Subcutaneous adipose tissue (tissue), 4 donors: ENCODE data around the gene CCDC157. TPM values are rescaled to one million over a fixed set of nuclear protein-coding genes. Genes with fewer than 3 reads are reported as not detected.

ENCODE experiments used
- total RNA-seq, 4 donors: library from RNA; depleted of rRNA; stranded (reverse); fragments of >200 nt; gene quantifications; one replicate each; pipeline ENCODE4 v1.1.0, GENCODE V29; 2016
- TF ChIP-seq, protein P1 (sequence below): fragments of 450-650 bp; IDR thresholded peaks from one replicate; pipeline ENCODE4 v1.5.1; 2016; ENCODE audit warnings: low read depth, mild to moderate bottlenecking, control low read depth, antibody characterized with exemption, moderate library complexity

Gene CCDC157
- total RNA-seq, 4 donors from 2014 or later, result 1.0 to 4.7 (median 2.5) TPM

DNA sequence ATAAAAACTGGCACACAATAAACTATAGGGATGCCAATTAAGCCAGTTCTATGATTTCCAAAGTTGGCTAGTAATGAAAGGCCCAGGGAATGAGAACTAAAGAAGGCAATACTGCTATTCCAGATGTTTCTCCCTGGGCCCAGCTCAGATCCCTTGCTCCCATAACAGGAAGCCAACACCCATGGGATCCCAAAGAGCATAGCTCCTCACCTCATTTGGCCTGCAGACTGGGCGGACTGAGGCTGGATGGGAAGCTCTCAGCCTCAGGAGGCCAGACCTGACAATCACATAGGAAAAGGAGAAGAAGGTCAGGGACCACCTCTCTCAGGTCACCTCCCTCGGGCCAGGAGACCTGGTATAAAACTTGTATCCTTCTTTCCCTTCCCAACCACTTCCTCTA is 35.3 kb upstream of the CCDC157 start:
- TF ChIP-seq, protein P1, sequence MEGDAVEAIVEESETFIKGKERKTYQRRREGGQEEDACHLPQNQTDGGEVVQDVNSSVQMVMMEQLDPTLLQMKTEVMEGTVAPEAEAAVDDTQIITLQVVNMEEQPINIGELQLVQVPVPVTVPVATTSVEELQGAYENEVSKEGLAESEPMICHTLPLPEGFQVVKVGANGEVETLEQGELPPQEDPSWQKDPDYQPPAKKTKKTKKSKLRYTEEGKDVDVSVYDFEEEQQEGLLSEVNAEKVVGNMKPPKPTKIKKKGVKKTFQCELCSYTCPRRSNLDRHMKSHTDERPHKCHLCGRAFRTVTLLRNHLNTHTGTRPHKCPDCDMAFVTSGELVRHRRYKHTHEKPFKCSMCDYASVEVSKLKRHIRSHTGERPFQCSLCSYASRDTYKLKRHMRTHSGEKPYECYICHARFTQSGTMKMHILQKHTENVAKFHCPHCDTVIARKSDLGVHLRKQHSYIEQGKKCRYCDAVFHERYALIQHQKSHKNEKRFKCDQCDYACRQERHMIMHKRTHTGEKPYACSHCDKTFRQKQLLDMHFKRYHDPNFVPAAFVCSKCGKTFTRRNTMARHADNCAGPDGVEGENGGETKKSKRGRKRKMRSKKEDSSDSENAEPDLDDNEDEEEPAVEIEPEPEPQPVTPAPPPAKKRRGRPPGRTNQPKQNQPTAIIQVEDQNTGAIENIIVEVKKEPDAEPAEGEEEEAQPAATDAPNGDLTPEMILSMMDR, result no peak

DNA sequence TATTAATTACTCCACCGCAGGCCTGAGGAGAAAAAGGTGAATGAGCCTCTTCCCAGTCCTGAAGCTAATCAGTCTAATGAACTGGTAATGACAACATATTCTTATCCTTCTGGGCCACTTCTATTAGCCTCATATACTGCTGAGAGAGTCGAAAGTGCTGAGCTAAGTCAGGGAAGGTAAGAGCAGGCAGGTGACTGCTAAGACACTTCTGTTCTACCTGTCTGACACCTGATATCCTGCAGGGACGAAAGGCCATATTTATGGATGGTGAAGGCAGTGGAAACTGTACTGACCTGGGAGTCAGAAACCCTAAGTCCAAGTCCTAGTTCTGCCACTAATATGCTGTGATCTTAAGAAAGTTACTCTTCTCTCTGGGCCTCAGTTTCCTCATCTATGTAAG is 33.6 kb upstream of the CCDC157 start:
- TF ChIP-seq, protein P1, result no peak

DNA sequence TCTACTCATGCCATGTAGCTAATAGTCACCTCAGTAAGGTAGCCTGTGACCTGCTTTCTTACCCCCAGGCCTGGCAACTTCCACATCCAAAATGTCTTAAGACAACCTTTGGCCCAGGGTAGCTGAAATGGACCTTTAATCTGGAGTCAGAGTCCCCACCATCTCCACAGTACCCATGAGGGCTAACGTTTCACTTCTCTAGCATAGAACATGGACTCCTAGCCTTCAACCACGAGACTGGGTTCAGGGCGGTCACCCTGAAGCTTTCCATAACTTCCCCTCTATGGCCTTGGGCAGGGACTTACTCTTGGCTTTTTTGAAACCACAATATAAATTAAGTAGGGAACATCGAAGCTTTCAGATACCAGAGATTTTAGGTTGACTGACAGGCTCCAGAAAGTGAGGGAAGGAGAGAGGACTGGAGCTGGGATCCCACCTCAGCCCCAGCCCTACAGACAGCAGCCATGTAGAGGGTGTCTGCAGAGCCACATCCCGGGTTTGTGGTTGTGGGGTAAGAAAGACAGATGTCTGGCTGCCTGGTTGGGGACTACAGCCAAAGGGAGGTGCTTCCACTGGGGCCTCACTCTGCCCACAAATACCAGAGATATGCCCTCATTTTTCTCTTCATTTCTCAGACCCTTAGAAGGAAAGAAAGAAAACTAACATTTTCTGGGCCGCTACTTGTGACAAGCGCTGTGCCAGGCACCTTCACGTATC is 32.6 kb upstream of the CCDC157 start:
- TF ChIP-seq, protein P1, result no peak

DNA sequence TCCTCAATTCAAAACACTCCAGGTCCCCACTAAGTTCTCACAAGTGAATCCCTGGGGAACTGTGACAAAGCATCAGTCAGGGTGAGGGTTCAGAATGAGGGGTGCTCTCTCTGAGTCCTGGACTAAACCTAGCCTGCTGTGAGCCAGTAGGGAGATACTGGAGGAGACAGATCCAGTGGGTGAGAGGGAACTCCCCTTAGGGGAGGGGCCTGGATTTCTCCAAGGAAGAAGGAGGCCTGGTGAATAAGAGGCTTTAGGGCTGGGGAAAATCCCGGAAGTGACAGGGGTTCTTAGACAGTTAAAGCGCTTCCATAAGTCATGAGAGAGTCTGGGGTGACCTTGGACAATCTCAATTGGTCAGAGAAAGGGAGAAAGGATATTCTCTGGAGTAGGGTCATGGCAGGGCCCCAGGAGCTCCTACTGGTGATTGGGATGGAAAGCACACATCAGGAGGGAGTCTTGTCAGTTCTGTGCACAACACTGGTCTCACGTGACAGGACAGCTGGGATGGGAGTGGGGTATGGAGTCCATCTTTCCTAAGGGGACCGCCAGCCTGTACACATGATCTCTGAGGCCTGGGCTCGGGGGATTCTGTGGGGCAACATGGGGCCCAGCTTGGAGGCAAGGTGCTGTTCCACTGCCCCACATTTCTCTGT is 31.6 kb upstream of the CCDC157 start:
- TF ChIP-seq, protein P1, result no peak

DNA sequence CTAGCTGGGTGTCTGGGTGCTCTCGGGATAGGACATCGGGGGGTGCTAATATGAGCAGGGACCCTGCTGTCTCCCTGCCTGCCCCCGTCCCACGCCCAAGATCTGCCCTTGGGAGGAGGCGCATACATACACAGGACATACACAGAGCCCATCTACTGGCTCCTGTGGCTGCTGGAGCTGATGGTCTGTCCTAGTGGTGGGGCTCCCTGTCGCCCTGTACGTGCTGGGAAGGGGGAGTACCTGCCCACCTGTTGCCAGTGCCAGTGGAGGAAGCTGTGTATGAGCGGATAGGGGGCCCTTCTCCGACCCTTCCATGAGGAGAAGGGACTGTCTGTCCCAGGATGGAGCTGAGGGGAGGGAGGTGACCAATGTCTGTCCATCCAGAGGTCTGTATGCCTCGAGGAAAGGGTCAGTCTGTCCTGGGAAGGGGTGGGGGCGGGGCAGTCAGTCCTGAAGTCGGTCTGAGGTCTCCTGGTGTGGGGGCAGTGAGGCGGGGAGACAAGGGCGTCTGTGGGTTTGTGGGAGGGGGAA is 31.0 kb upstream of the CCDC157 start:
- TF ChIP-seq, protein P1, result no peak

DNA sequence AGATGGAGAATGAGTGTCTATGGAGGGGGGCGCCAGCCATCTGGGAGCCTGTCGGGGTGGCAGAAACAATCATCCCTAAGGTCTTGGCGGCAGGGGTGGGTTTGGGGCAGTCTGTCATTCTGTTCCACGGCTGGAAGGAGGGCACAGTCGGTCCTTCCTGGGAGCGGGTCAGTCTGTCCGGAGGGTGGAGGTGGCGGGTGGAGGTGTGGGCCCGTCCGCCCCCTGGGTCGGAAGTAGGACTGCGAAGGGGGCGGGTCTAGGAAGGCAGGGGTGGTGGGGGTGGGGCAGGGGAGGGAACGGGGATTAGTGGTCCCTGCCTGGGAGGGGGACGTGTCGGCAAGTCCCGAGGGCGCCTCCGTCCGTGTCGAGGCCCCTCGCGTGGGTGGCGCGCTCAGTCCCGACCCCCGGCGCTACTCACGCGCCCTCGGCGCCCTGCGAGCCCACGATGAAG is 30.5 kb upstream of the CCDC157 start:
- TF ChIP-seq, protein P1, result no peak

DNA sequence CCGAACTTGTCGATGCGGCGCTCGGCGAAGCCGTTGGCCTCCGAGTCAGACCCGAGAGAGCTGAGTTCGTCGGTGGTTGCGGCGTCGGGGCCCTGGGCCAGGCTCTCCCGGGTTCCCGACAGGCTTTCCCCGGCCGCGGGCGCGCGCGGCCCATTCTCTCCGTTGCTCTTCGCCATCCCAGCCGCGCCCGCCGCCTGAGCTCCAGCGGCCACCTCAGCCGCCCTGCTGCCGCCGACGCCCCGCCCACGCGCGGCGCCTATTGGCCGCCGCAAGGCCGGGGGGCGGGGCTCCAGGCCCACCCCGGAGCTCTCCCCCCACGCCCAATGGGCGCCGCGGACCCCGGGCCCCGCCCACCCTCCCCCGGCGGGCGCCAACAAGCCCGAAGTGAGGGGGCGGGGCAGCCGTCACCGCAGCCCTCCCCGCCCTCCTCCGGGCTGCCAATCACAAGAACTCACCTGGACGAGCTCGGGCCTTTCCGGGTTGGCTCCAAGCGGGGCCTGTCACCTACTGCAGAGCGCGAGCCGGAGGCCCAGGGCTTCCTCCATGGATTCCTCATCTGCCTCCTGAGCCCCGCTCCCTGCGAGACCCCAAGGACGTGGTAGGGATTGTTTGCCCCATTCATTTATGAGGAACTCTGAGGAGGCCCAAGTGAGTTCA is 30.0 kb upstream of the CCDC157 start, which contains the start of gene TBC1D10A:
TSS of gene TBC1D10A (minus strand) at position 236 of the 657 bp plus-strand sequence. CDS start at position 176, 60 bp downstream.
- TF ChIP-seq, protein P1, result no peak
